Hematopoietic multipotent progenitor cell treated with erythropoietin and hydrocortisone succinate and interleukin-3 and kit ligand, for 17 days (in vitro differentiated cells): ENCODE measurements around the gene TMED6.

Source experiments
- DNase-seq: peaks from one replicate; pipeline ENCODE4 v3.0.0-alpha.2; 2015; ENCODE audit warnings: low spot score

The TMED6 gene

DNA sequence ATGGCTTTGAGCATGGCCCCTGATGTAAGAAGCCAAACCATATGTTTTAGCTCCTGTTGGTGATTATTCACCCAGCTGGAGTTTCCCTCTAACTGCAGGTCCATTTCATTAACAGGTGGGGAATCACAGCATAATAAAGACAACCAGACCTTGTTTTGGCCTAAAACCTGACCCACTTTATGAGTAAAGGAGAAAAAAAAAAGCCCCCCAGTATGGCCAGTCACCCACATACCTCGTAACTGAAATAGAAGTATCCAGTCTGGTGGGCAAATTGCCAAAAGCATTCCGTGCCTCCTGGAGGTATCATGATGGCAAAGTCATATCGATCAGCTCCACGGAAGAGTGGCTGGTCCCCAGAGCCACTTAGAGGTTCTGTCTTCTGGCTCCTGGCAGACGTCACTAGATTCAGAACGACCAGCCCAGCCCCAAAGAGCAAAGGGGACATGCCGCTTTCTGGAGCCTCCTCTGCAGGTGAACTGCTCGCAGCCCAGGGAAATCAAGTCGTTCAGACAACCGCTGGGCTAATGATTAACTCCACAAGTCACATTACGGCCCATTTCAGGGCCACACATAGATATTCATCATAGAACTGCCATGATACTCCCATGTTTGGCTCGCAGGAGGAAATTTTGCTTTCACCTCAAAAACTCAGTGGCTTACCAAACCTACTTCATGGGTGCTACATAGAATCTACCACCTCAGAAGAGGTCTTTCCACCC, at the start of gene TMED6:
TMED6 (minus strand) TSS at position 478 of the 719 bp plus-strand sequence; CDS start at position 445, 33 bp downstream.
- no peak for DNase-seq

DNA sequence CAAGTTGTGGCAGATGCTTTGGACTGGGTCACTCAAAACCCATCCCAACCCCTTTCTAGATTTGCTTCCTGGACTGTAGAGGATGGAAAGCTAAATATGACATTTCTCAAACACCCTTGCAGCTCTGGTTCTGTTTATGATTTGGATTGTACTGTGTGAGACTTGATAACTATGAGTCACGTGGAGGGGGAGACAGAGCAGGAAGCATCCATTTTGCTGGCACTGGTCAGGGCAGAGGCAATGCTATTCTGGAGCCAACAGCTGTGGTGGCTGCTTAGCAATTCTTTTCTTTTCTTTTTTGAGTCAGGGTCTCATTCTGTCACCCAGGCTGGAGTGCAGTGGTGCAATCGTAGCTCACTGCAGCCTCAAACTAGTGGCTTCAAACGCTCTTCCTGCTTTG, 47.8 kb upstream of the TMED6 start:
- no peak for DNase-seq

DNA sequence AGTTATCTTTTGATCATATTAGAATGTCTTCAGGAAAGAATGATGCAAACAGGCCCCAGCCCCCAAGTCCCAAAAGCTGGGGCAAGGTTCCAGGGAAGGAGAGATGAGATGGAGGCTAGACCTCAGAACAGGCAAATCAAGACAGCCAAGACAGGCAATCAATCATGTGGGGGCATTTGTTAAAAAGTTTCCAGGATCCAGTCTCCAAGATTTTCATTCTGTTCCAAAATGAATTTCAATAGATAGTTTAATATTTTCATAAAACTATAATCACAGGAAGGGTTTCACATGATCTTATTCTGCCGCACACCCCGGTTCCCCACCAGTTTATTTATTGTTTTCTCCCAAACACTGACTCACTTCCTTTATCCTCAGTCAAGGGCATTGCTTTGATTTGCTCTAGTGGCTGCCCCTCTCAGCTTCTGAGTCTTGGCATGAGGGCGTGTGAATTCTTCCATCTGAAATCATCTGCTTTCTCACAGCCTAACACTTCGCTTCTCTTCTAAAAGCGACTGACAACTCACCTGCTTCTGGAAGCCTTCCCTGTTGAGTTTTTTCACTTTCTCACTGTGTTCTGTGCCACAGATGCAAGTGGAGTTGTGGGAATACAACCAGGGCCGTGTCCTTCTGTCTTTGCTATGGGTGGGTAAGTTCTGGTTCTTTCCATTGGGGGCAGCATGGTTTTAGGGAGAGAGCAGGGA, 46.4 kb upstream of the TMED6 start:
- peak; percentile 24 for DNase-seq

DNA sequence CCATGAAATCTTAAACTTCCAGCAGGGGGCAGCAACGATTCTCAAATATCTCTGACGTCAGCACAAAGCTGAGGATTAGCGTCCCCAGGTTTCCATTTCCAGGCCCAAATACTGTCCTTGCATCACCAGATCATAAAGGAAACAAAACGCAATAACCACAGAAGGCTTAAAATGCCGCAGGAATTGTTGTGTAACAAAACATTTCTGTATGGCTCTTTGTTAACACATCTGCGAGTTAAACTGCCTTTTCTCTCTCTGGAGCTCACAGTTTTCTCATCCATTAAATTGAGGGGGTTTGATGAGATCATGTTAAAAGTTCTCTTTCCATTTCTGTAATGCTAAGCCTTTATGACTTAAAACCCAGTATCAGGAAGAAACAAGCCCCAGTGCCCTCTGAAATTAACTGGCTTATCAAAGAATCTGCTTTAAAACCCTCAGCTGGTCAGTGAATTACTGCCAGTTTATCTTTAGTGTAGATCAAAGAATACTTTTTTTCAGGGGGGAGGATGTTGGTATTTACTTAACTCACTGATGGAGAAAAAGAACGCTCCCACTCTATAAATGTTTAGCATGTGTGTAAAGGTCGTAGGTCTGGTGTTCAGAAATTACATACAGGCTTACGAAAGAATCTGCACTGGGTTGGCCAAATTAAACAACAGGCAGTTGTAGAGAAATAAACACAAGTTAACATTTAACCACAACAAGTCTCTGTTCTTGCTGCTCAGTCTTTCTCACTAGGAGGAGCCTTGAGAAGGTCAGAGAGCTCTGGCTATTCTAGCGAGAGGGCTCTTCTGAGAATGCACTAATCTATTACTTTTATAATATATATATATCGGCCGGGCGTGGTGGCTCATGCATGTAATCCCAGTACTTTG, 44.8 kb upstream of the TMED6 start:
- DNase-seq = peak; percentile 88

DNA sequence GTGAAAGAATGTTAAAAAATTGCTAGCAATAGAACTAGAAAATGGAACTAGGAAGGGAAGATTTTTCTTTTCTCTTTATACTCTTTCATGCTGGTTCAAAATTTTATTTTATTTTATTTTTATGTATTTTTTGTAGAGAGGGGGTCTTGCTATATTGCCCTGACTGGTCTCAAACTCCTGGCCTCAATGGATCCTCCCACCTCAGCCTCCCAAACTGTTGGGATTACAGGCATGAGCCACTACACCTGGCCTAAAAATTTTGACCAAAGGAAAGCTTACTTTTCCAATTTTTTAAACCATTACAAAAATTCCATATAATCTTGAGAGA, 44.2 kb upstream of the TMED6 start:
- no peak for DNase-seq

DNA sequence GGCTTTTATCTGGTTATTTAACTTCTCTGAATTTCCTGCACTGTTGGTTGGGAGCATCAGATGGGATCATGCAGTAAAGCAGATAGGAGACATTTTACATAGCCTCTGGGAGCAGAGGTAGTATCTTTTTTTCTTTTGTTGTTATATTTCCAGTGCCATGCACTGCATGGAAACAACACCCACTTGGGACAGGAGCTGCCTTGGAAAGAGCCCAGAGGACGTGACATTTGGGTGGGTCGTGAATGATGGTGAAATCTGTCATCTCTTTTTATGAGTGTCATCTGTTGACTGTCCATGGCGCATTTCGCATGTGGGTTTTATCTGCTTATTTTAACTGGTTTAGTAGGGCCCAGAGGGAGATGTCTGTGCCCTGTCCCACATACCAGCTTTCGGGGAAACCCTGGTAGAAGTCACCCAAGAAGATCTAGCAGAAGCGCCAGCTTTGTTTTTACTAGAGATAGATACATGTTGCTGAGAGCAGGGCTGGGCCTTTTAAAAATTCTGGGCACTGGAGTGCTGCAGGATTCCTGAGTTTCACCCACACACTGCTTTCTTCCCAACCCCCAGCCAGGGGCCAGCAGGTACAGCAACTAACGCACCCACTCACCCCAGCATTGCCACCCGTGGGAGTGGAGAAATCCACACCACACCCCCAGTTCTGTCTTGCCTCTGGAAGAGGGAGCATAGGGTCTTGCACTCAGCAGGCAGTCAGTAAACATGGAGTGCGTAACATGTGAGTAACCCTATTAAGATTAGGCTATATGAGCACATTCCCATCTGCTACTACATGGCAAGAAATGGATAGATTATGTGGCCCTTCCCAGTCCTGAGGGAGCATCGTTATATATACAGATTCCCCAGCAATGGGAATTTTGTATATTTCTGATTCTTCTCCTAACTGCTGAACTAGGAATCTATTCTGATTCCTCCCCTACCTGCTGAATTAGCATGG, 42.6 kb upstream of the TMED6 start:
- no peak for DNase-seq

DNA sequence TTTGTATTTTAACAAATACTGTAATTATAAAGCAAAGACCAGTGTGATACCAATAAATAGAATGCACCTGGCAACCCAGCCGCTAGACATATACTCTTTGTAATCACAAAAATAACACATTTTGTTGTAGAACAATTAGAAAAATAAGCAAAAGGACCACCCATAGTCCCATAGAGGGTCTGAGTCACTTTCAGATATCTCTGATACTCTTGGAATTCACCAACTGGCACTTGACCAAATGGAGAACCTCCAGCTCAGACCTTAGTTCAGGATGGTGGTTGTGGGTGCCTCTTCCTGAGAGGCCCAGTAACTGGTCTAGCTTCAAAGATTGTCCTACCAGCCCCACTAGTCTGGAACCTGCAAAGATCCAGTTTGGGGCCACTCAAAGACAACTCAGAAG, 35.0 kb upstream of the TMED6 start:
- DNase-seq = no peak

DNA sequence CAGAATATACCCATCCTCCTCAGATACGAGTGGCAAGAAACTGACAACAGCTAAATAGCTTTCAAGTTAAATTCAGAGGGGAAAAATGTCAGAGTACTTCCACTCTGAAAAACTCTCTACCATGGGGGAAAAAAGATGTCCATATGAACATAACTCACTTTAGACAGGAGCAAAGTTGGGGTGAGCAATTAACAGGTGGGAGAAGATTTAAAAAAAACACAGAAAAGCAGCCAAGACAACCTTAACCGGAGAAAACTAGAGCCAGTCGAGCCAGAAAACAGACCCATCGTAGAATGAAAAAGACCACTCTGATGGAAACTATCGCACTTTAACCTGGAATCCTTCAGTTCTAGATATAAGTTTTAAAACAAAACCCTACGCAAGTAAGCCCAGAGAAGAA, 33.4 kb upstream of the TMED6 start:
- DNase-seq = peak; percentile 35

DNA sequence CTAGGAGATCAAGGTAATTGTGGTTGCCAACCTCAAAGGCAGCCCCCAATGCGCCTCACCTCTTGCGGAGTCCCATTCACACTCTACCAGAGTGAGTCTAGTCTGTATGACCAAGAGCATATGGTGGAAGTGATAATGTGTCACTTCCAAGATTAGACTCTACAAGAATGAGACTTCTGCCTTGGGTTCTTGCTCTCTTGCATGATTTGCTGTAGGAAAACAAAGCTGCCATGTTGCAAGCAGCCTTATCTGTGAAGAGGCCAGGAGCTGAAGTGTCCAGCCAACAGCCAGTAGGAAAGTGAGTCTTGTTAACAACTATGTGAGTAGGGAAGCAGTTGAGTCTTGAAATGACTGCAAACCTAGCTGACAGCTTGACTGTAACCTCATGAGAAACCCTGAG, 30.8 kb upstream of the TMED6 start:
- no peak for DNase-seq

DNA sequence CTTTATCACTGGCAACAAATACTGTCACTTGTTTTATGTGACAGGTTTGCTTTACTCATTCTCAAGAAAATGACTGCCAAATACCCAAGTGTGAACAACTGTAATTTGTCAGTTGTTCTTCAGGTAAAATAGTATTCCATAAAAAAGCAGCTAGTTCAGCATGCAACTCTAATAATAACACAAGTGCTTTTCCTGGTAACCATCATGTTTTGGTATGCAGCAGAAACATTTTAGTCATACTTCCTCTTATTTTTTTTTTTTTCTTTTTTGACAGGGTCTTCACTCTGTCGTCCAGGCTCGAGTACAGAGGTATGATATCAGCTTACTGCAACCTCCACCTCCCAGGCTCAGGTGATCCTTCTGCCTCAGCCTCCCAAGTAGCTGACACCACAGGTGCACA, 29.6 kb upstream of the TMED6 start:
- DNase-seq = no peak

DNA sequence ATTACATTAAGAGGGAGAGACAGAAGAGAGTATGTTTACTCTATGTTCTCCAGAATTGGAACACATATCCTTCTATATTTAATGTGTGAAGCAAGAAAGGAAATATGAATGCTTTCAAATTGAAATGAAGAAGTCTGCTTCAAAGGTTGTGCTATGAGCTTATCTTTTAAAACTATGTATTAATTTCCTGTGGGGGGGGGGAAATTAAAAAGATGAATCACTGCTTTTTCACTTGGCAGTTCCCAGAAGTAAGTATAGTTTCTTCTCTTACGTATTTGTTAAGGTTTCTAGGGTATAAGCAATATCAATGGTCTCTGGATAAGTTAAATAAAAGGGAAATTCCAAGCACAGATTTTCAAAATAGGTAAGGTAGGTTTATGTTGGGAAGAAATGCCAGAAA, 27.2 kb upstream of the TMED6 start:
- no peak for DNase-seq

DNA sequence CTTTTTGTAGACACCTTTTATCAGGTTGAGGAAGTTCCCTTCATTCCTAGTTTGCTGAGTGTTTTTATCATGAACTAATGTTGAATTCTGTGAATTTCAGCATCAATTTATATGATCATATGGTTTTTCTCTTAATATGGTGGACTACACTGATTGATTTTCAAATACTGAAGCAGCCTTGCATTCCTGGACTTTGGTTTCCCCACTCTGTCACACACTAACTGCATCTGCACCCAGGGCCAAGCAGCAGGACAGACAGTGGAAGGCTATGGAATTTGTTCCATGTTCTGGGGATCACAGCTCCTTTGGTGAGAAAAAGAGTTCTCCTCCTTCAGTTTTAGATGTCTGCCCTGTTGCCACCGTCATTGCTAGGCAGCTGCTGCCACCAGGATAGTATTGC, 26.4 kb upstream of the TMED6 start:
- DNase-seq = no peak

DNA sequence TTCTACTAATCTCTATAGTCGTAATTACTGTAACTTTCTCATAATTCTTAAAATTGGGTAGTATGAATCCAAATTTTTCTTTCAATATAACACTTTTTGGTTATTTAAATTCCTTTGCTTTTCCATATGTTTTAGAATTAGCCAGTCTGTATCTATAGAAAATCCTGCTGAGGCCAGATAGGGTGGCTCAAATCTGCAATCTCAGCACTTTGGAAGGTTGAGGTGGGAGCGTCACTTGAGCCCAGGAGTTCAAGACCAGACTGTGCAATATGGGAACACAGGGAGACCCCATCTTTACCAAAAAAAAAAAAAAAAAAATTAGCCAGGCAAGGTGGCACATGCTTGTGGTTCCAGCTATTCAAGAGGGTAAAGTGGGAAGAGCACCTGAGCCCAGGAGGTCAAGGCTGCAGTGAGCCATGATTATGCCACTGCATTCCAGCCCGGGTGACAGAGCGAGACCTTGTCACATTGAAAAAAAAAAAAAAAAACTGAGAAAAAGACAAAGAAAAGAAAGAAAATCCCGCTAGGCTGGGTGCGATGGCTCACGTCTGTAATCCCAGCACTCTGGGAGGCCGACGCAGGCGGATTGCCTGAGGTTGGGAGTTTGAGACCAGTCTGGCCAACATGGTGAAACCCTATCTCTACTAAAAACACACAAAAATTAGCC, 24.9 kb upstream of the TMED6 start:
- DNase-seq = no peak

DNA sequence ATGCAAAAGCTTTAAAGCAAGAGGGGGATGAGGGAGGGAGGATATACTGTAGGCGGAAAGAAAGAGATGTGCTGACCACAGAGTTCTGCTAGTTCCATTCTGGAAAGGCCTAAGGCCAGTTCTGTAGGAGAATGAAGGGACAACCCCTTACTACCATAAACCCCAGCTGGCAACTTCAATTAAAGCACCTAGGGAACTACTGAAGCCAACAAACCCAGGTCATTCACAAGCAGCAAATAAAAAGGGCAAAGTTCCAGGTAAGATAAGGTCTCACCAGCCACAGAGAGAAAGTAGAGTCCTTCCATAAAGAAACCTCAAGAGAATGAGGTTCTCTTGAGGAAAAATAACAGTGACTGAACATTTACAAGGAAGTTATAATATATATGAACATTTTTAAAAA, 21.4 kb upstream of the TMED6 start:
- no peak for DNase-seq

DNA sequence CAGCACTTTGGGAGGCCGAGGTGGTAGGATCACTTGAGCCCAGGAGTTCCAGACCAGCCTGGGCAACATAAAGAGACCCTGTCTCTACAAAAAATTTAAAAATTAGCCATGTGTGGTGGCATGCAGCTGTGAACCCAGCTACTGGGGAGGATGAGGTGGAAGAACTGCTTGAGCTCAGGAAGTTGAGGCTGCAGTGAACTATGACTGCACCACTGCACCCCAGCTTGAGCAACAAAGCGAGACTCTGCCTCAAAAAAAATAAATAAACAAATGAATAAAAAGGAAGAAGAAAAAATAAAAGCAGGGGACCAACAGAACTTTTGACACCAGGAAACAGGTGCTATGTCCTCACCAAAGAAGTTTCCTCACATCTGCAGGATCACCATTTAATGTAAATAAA, 20.0 kb upstream of the TMED6 start:
- DNase-seq = no peak

DNA sequence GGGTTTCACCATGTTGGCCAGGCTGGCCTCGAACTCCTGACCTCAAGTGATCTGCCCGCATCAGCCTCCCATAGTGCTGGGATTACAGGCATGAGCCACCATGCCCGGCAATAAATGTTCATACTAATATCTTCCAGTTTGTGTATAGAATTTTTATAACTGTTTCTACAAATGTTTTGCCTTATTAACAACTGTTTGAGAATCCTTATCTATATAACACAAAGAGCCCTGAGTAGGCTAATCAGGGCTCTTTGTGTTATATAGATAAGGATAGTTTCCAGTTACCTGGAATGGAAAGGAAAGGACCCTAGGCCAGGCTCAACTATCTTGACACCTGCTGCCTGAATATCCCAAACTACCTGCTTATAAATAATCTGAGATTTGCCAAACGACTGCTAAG, 17.3 kb upstream of the TMED6 start:
- no peak for DNase-seq

DNA sequence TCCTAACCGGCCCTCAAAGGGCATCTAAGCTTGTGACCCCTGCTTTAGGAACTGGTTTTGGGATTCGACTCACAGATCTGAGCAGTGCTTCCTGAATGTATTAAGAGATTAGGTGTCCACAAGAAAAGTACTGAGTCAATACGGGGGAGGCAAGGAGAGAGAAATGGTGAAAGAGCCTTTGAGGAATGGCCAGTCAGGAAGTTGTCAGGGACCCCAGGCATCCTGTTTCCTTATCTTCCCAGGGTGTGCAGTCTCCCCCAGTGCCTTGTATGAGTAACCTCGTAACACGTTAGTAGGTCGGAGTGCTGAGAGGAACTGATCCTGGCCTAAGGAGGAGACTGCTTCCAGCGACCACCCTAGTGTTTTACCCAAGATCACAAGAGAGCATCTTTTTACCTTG, 16.4 kb upstream of the TMED6 start:
- no peak for DNase-seq

DNA sequence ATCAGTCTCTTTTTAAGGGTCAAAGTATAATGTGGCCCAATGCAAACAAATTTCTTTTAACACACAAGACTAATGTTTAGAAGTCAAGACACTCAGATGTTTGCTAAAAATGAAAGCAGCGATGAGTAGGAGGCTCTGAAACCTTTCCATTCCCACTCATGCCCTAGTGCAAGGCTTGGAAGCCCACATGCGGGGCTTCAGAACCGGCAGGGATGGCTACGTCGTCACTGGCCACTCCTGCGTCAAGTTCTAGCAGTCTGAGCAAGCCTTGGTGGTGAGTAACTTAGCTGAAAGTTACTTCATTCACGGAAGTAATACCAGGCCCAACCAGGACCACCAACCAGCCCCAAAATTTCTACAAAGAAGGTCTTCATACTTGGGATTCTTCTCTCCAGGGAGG, 14.8 kb upstream of the TMED6 start:
- DNase-seq = no peak

DNA sequence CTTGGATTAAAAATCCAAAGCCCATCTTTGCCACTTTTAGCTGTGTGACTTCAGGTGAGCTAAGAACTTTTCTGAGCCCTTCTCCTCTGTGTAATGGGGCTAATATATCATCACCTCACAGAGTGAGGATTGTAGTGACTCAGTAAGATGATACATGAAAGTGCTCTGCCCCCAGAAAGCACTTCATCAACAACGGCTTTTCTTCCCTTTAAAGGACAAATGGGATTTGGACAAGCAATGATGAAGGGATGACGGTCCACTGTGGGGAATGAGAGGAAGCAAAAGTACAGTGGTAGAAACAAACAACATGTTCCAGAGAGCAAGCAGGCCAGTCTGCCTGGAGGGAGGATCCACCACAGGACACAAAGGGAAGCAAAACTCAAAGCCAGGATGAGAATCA, 14.3 kb upstream of the TMED6 start:
- no peak for DNase-seq

DNA sequence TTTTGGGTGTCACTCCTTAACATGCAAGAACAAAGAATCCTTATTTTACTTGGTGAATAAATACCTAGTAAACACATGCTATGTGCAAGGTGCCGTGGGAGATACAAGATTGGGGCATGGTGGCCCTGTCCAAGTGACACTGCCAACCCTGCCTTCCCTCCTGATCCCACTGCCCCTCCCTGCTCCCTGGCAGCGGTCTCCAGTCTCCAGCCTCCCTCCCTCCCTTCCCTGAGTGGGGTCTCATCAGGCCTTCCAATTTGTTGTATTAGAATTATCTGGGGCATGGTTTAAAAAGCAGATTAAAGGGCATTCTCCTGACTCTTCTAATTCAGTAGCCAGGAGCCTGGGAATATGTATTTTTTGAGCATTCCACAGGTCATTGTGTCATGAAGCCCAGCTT, 12.5 kb upstream of the TMED6 start:
- no peak for DNase-seq

DNA sequence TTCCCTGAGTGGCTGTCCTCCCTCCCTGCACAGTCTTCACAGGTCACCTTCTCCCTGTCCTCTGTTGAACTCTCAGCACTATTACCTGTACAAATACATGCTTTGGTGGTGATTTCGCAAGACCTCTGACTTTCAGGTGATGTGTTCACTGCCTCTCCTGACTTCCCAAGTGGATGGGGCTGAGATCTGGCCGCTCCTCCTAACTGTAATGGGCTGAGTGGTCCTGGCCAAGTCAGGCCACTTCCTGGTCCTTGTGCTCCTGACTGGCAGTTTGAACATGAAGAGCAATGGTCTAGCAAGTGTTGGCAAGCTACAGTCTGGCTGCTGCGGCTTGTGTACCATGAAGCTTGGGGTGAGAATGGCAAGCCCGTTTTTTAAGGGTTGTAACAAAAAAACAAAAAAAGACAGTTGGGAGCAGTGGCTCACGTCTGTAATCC, 11.7 kb upstream of the TMED6 start:
- no peak for DNase-seq
